ENCODE measurements around the gene RPA1.

The RPA1 gene

DNA sequence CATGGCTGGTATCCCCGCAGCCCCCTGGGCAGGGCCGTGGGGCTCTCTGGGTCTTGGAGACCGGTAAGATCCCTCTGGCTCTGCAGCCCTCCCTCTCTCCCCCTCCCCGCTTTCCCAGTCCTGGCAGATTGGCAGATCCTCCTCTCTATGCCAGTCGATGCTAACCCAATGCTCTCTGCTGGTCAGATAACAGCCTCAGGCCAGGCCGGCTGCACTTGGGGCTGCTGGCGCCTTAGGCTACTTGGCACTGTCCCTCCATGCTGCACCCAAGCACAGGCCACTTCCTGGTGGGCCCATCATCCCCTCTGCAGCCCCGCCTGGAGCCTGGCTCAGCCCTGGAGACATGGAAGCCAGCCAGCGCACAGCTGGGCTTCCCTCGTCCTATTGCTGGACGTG lies 113.6 kb downstream of the RPA1 start:
- DNase-seq, result no peak

DNA sequence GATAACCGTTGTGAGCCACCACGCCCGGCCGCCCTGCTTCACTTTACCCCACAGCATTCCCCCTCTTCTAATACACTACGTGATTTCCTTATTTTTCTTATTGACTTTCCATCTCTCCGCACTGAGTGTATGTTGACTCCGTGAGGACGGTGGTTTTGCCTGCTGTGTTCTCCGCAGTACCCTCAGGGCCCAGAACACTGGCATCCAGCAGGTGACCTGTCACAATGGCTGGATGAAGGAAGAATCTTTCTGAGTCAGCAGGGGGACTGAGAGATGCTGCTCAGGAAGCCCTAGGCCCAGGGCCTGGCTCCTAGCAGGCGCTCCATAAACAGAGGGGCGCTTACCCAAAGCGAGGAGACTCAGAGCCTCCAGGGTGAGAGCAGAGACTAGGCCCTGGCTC lies 115.8 kb downstream of the RPA1 start:
- DNase-seq, result no peak

DNA sequence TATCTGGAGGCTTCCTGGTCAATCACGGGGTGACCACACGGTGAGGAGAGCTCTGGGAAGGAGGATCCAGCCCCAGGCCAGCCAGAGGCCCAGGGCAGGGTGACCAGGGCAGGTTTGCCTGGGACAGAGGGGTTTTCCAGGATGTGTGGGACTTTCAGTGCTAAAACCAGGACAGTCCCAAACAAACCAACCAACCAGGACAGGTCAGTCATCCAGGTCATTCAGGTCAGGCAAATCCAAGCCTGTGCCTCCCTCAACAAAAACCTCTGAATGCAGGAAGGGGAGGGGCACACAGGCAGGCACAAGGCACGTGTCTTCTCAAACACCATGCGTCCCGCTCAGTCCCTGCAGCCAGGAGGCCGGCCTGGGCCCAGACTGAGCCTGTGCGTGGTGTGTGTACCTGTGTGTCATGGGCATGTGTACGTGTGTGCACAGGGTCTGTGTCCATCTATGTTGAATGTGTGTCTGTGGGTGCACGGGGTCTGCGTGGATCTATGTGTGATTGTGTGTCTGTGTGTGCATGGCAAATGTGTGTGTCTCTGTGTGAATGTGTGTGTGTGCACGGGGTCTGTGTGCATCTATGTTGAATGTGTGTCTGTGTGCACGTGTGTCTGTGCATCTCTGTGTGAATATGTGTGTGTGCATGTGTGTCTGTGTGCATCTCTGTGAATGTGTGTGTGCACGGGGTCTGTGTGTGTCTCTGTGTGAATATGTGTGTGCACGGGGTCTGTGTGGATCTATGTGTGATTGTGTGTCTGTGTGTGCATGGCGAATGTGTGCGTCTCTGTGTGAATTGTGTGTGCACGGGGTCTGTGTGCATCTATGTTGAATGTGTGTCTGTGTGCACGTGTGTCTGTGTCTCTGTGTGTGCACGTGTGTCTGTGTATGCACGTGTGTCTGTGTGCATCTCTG lies 116.5 kb downstream of the RPA1 start:
- DNase-seq, result no peak

DNA sequence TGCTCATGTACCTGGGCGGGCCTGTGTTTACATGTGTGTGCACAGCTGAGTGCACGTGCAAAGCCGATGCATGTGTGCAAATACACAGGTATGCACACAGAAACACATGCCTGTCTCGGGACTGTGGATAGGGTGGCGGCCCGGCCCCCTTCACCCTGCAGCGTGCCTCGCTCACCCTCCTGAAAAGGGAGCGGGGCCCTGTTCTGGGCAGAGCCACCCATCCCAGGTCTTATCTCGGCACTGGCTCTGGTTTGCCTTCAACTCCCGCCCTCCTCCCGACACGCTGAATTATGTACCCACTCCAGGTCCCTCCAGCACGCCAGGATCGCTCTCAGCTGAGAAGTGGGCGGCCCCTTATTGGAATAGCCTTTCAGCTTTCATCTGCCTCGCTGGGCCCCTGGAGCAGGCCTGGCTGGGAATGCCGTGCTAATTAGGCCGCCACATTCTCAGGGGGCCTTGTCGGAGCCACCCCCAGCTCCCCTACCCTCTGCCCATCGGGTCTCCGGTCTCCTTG lies 117.5 kb downstream of the RPA1 start:
- DNase-seq, result no peak

DNA sequence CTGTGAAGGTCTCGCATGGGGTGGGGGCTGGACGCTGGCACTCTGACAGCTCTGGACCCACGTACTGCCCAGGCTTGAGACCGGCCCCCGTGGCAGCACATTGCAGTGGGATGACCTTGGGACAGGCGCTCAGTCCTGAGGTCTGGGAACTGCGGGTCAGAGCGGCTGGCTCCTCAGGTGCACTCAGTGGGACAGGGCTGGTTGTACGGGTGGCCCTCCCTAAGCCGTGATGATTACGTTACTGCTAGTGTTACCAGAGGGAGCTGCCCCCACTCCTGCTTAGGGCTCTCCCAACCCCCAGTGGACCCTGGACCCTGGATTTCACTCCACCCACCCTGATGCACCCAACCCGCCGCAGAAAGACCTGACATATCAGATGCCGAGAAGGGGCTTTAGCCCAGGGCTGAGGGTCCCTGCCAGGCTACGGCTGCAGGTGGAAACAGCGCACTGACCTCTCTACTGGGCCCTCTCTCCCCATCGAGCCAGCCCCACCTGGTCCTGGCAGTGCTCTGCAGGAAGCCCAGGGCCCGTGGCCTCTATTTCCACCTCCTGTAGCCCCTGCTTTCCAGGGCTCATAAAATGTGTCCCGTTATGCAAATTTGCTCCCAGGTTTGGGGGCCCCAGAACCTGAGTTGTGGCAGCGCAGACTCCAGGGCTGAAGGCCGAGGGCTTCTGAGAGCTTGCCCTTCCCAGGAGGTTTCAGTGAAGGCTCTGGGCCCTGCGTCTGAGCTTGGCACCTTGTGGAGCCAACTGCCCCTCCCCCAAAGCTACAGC lies 118.1 kb downstream of the RPA1 start:
- DNase-seq, result no peak

DNA sequence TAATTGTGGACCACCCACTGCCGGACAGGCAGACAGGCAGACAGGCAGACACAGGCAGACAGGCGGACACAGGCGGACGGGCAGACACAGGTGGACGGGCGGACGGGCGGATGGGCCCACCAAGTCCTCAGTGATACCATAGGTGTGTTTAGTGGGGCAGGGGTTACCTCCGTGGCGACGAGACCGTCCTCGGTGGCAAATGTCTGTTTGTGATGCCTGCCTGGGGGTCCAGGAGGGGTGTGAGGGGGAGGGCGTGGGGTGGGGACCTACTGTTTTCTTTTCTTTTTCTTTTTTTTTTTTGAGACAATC lies 118.7 kb downstream of the RPA1 start:
- no peak for DNase-seq
